ENCODE results near the gene ANKS1B.
"Not testable (repeated sequence)": the region's sequence is repeated elsewhere in the genome, so short reads cannot be mapped to it uniquely, and the experiment has no call there.

Gene ANKS1B

DNA sequence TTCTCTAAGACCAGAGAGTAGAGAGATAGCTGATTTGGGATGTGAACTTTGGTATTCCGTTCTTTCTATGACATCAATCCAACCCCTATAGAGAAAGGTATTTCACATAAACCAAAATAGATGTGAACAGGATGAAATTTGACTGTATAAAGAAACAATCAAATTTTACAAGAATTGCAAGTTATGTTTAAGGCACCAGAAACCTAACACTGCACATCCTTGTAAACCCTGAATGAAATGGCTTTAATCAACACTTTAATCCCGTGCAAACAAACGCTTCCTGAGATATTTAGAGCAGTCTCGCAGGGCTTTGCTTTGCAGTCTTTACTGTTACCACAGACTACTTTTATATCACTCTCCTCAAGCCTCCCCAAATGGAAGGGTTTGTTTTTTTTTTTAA, 1214.5 kb downstream of the ANKS1B start:
- TF ChIP-seq, protein P1, sequence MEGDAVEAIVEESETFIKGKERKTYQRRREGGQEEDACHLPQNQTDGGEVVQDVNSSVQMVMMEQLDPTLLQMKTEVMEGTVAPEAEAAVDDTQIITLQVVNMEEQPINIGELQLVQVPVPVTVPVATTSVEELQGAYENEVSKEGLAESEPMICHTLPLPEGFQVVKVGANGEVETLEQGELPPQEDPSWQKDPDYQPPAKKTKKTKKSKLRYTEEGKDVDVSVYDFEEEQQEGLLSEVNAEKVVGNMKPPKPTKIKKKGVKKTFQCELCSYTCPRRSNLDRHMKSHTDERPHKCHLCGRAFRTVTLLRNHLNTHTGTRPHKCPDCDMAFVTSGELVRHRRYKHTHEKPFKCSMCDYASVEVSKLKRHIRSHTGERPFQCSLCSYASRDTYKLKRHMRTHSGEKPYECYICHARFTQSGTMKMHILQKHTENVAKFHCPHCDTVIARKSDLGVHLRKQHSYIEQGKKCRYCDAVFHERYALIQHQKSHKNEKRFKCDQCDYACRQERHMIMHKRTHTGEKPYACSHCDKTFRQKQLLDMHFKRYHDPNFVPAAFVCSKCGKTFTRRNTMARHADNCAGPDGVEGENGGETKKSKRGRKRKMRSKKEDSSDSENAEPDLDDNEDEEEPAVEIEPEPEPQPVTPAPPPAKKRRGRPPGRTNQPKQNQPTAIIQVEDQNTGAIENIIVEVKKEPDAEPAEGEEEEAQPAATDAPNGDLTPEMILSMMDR (conservative IDR thresholded peaks at IDR 0.05; ENCODE audit: low read depth) = no peak
- DNase-seq (ENCODE audit: low spot score) = no peak
- POLR2A ChIA-PET (ENCODE audit: low non-redundant PET) = no interaction called here
- H3K27ac ChIP-seq = no peak overlapping the region
- CTCF ChIA-PET = no interaction called here

DNA sequence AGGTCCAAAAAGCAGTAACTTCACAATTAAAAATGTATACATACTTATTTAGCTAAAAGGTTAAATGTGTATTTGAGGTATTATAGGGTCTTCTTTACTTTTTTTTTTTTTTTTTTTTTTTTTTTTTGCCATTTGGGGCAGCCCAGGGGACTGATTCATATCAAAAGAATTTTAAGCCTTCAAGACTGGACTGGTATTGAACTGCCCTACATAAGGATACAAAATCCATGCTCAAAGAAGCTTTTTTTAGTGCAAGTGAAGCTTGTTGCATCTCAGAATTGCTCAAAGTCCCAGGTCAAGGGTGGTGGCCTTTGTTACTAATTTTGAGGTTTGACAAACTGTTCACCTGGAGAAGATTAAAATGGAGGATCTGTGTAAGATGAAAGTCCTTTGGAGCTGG, 1215.7 kb downstream of the ANKS1B start:
- TF ChIP-seq, protein P1 (conservative IDR thresholded peaks at IDR 0.05; ENCODE audit: low read depth) = no peak
- CTCF ChIA-PET = interaction anchor here (0.6 kb wide), 3 partner anchors 186 to 1264 kb away, joined by 3 to 6 read pairs (median 3); no protein-coding TSS in a partner anchor
- POLR2A ChIA-PET (ENCODE audit: low non-redundant PET) = interaction anchor here (0.5 kb wide), 1 partner anchor 12 kb away, joined by 3 read pairs; no protein-coding TSS in a partner anchor
- no peak for DNase-seq (ENCODE audit: low spot score)
- no peak overlapping the region for H3K27ac ChIP-seq

DNA sequence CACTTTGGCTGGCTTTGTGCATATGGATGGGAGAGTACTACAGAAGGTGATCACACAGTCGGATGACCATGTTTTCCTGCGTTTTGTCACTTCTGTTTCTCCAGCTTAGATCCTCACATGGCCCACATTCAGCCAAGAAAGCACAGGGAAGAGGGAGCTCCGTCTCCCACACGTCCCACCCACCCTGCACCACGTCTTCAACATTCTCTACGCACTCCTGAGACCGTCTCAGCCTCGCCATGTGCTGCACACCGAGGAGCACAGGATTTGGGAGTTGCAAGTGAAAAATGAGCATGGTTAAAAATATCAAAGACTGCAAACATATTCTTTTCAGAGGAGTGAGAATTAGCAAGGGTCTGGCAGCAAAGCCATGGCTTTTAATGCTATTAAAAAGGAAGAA, 1217.5 kb downstream of the ANKS1B start:
- no peak for DNase-seq (ENCODE audit: low spot score)
- TF ChIP-seq, protein P1 (conservative IDR thresholded peaks at IDR 0.05; ENCODE audit: low read depth) = no peak
- CTCF ChIA-PET = no interaction called here
- POLR2A ChIA-PET (ENCODE audit: low non-redundant PET) = no interaction called here
- H3K27ac ChIP-seq = no peak overlapping the region

DNA sequence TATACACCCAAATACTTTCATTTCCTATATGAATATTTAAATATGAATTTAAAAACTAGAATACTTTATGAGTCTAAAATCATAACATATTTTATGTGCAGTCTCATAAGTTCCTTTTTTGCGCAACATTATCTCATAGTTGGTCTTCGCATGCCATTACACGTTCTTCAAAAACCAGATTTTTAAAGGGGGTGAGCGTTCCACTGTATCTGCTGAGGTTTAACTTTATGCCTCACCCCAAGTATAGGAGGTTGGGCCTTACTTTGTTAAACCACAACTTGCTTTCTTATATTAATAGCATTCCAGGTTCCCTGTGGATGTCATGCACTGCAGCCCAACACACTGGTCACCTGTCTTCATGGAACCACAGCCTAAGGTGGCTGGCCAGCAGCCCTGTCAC, 1221.1 kb downstream of the ANKS1B start:
- TF ChIP-seq, protein P1 (conservative IDR thresholded peaks at IDR 0.05; ENCODE audit: low read depth) = no peak
- CTCF ChIA-PET = no interaction called here
- H3K27ac ChIP-seq = no peak overlapping the region
- DNase-seq (ENCODE audit: low spot score) = no peak
- POLR2A ChIA-PET (ENCODE audit: low non-redundant PET) = no interaction called here

DNA sequence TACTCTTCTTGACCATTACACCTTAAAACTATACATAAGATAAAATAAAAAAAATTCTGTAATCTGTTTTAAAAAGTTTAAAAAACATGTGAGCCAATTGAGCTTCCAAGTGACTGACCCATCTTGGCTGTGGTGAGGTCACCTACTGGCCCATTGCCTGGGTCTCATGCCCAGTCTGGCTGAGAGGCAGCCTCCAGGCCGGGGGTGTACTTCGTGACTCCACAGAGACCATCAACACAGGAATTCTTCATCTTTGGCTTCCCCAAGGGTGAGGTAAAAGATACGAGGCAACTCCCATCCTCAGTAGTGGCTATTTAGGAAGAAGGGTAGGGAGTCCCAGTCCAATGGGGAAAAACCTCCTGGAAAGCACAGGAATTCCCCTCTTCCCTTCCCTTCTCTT, 1226.4 kb downstream of the ANKS1B start:
- POLR2A ChIA-PET (ENCODE audit: low non-redundant PET) = no interaction called here
- CTCF ChIA-PET = no interaction called here
- no peak for DNase-seq (ENCODE audit: low spot score)
- TF ChIP-seq, protein P1 (conservative IDR thresholded peaks at IDR 0.05; ENCODE audit: low read depth) = no peak
- H3K27ac ChIP-seq = no peak overlapping the region

DNA sequence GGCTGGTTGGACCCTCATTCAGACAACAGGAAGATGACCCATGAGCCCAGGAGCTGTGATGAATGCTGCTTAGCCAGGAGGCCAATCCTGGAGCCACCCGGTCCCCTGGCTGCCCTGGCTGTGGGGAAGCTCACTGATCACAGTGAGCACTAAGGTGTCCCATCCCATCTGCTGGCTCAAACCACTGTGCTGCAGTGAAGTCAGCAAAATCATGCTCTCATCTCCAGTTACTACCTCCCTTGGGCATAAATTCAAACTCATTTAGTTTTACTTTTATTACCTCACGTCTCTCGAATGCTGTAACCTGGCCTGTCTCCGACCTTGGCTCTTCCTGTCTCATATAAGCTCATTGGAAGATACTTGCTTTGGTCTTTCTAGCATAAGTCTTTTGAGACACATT, 1227.3 kb downstream of the ANKS1B start:
- no peak overlapping the region for H3K27ac ChIP-seq
- no peak for DNase-seq (ENCODE audit: low spot score)
- CTCF ChIA-PET = no interaction called here
- POLR2A ChIA-PET (ENCODE audit: low non-redundant PET) = no interaction called here
- TF ChIP-seq, protein P1 (conservative IDR thresholded peaks at IDR 0.05; ENCODE audit: low read depth) = no peak

DNA sequence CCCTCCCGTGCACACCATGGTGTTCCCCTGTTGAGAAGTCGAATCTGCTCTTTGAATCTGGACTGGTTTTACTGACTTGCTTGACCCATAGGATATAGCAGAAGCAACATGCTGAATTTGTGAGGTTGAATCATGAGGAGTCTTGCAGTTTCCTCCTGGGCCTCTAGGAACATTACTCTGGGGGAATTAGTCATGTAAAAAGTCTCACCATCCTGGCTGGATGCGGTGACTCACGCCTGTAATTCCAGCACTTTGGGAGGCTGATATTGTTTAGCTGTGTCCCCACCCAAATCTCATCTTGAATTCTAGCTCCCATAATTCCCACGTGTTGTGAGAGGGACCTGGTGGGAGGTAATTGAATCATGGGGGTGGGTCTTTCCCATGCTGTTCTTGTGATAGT, 1228.9 kb downstream of the ANKS1B start:
- H3K27ac ChIP-seq; CTCF ChIA-PET; POLR2A ChIA-PET (ENCODE audit: low non-redundant PET): not testable (repeated sequence)
- DNase-seq (ENCODE audit: low spot score) = peak; percentile 60
